Activated CD8-positive, alpha-beta memory T cell treated with anti-CD3 and anti-CD28 coated beads, Interleukin-2, amount 10 ng/mL, durations not matched to agents 7 days and 5 days (primary cell): Measurements from ENCODE around the gene PSRC1. TPM values are rescaled to one million over a fixed set of nuclear protein-coding genes. Genes with fewer than 3 reads are reported as not detected.

Experiments
- ATAC-seq: fragments of 150-1000 bp; cut with Tn5 transposase; one replicate; pipeline ENCODE4 v1.10.0; 2021; ENCODE audit warnings: moderate library complexity
- CTCF ChIA-PET: fragments of 350-600 bp; sonication (Branson Sonifier 250); formaldehyde crosslinking; loops from one replicate; lab custom pipeline; 2021; ENCODE audit warnings: antibody characterized with exemption; lab: Charles Lee
- DNase-seq: peaks from one replicate; pipeline ENCODE4 v3.0.0-alpha.2; 2020
- H3K27ac Mint-ChIP-seq: one replicate; pipeline ENCODE4 v1.8.0; 2021; ENCODE audit warnings: mild to moderate bottlenecking, mixed read lengths
- H3K27me3 Mint-ChIP-seq: one replicate; pipeline ENCODE4 v1.8.0; 2021; ENCODE audit warnings: mixed read lengths
- H3K36me3 Mint-ChIP-seq: one replicate; pipeline ENCODE4 v1.8.0; 2021; ENCODE audit warnings: mild to moderate bottlenecking, mixed read lengths
- H3K4me1 Mint-ChIP-seq: one replicate; pipeline ENCODE4 v1.8.0; 2021; ENCODE audit warnings: mixed read lengths
- H3K4me3 Mint-ChIP-seq: one replicate; pipeline ENCODE4 v1.8.0; 2021; ENCODE audit warnings: mild to moderate bottlenecking, moderate library complexity, mixed read lengths
- H3K9me3 Mint-ChIP-seq: one replicate; pipeline ENCODE4 v1.8.0; 2022; ENCODE audit warnings: low read depth, mixed read lengths
- total RNA-seq, 2 experiments: library from RNA; stranded (reverse); gene quantifications; one replicate each; pipeline ENCODE4 v1.2.3, GENCODE V29; 2021

PSRC1 gene
- total RNA-seq, 2 experiments from 2014 or later, result 19.6 to 36.1 TPM

DNA sequence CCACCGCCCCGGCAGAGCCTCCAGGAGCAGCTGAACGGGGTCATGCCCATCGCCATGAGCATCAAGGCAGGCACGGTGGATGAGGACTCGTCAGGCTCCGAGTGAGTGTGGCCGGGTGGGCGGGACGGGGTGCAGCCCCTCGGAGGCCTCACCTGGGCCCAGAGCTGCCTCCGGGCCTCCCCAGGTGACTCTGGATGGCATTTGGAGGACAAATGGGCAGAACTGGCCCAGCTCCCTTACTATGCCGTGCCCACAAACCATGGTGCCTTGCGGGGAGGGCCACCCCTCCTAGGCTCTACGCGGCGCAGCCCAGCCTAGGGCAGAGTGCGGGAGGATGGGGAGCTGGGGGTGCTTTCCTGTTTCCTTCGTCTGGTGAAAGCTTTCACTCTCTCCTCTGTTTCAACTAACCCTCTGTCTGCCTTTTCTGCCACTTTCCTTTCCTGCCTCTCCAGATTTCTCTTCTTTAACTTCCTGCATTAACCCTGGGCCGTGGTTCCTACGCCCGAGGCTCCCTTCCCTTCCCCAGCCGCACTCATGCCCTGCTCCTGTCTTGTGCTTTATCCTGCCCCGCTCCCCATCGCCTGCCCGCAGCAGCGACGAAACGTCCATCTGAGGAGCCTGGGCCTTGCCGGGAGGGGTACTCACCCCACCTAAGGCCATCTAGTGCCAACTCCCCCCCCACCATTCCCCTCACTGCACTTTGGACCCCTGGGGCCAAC, 9.2 kb downstream of the PSRC1 start:
- no peak for ATAC-seq
- CTCF ChIA-PET, result no interaction called here
- no peak for DNase-seq
- H3K4me1 Mint-ChIP-seq, result peaks cover 10% of the 10 kb centered on the region
- no peaks in the 10 kb centered on the region for H3K9me3 Mint-ChIP-seq
- no peak overlapping the region for H3K27ac Mint-ChIP-seq
- H3K27me3 Mint-ChIP-seq, result no peaks in the 10 kb centered on the region
- H3K36me3 Mint-ChIP-seq, result no peaks in the 10 kb centered on the region
- no peak overlapping the region for H3K4me3 Mint-ChIP-seq

DNA sequence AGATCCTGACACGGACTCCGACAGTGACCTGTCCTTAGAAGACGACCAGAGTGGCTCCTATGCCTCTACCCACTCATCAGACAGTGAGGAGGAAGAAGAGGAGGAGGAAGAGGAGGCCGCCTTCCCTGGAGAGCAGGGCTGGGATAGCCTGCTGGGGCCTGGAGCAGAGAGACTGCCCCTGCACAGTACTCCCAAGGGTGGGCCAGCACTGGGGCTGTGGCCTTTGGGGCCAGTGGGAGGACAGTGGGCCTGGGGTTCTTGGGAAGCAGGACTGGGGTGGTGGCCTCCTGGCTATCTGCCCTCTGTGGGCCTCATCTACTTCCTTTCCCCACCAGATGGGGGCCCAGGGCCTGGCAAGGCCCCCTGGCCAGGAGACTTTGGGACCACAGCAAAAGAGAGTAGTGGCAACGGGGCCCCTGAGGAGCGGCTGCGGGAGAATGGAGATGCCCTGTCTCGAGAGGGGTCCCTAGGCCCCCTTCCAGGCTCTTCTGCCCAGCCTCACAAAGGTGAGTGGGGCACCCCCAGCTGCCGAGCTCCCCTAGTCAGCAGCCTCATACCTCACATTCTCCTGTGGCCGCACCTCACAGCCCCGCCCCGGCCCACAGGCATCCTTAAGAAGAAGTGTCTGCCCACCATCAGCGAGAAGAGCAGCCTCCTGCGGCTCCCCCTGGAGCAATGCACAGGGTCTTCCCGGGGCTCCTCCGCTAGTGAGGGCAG, 10.0 kb downstream of the PSRC1 start:
- H3K4me1 Mint-ChIP-seq, result peaks cover 10% of the 10 kb centered on the region
- H3K9me3 Mint-ChIP-seq, result no peaks in the 10 kb centered on the region
- H3K27ac Mint-ChIP-seq, result no peak overlapping the region
- H3K4me3 Mint-ChIP-seq, result no peak overlapping the region
- no peak for DNase-seq
- no peaks in the 10 kb centered on the region for H3K36me3 Mint-ChIP-seq
- ATAC-seq, result no peak
- no peaks in the 10 kb centered on the region for H3K27me3 Mint-ChIP-seq
- CTCF ChIA-PET, result no interaction called here

DNA sequence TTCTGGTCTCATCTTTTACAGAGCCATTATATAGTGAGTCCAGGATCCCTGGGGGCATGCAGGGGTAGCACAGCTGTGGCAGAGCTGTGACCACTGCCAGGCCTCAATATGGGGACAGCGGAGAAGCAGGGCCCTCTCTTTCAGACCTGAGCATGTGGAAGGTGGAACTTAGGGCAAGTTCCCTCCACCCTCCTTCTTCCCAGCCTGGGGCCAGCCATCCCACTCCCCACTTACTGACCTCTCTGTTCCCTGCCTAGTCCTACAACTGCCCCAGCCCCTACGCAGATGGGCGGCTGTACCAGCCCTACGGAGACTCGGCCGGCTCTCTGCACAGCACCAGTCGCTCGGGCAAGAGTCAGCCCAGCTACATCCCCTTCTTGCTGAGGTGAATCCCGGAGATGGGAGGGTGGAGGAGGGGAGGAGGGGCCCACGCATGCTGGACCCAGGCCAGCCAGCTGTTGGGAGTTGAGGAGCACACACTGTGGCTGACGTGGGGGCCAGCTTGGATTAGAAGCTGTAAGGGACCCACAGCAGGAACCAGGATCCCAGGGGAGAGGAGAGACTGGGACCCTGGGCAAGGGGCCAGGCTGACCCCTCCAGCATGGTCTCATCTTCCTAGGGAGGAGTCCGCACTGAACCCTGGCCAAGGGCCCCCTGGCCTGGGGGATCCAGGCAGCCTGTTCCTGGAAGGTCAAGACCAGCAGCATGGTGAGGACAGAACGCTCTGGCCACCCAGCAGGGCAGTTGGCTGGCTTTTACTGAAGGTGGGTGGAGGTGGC, 10.7 kb downstream of the PSRC1 start:
- no peaks in the 10 kb centered on the region for H3K36me3 Mint-ChIP-seq
- no peak for DNase-seq
- H3K4me1 Mint-ChIP-seq, result peaks cover 5% of the 10 kb centered on the region
- no peak for ATAC-seq
- H3K27ac Mint-ChIP-seq, result no peak overlapping the region
- H3K4me3 Mint-ChIP-seq, result no peak overlapping the region
- H3K27me3 Mint-ChIP-seq, result no peaks in the 10 kb centered on the region
- H3K9me3 Mint-ChIP-seq, result no peaks in the 10 kb centered on the region
- CTCF ChIA-PET, result no interaction called here

- CTCF ChIA-PET, result no interaction called here
- peaks cover 2% of the 10 kb centered on the region for H3K4me1 Mint-ChIP-seq
Observed at GRCh38 chr1:109271458-109271857, 11.5 kb downstream of the PSRC1 start.

DNA sequence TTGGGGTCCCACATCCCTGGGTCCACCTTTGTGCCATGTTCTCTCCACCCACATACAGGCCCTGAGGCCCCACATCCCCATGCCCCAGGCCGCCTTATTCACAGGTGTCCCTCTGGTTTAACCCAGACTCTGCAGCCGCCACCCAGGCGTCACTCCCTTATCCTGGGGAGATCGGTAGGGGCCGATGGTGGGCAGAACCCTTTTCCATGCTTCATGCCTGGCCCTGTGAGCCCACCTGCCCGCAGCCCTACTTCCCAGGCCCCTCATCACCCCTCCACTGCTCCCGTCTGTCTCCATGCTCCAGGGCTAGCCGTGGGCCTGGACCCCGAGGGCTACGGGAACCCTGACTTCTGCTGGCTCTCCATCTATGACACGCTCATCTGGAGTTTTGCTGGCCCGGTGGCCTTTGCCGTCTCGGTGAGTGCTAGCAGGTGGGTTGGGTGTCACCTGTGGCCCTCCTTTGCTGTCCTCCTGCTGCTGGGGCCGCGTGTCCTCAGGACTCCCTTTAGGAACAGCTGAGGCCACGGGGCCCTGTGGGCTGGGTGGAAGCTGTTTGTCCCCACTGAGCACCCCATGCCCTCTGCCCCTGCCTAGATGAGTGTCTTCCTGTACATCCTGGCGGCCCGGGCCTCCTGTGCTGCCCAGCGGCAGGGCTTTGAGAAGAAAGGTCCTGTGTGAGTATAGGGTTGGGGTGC, 12.2 kb downstream of the PSRC1 start:
- Mint-ChIP-seq H3K27me3 (no peaks in the 10 kb centered on the region), H3K4me3 (no peak overlapping the region), H3K4me1 (peaks cover 2% of the 10 kb centered on the region), H3K9me3 (no peaks in the 10 kb centered on the region), H3K27ac (no peak overlapping the region), H3K36me3 (no peaks in the 10 kb centered on the region)
- DNase-seq (no peak), ATAC-seq (no peak)
- CTCF ChIA-PET, result no interaction called here

More at GRCh38 chr1:109271458-109271857, 11.5 kb downstream of the PSRC1 start:
- no peaks in the 10 kb centered on the region for H3K9me3 Mint-ChIP-seq
- H3K4me3 Mint-ChIP-seq, result no peak overlapping the region
- H3K27ac Mint-ChIP-seq, result no peak overlapping the region
- no peaks in the 10 kb centered on the region for H3K36me3 Mint-ChIP-seq
- DNase-seq (no peak), ATAC-seq (no peak)
- no peaks in the 10 kb centered on the region for H3K27me3 Mint-ChIP-seq

DNA sequence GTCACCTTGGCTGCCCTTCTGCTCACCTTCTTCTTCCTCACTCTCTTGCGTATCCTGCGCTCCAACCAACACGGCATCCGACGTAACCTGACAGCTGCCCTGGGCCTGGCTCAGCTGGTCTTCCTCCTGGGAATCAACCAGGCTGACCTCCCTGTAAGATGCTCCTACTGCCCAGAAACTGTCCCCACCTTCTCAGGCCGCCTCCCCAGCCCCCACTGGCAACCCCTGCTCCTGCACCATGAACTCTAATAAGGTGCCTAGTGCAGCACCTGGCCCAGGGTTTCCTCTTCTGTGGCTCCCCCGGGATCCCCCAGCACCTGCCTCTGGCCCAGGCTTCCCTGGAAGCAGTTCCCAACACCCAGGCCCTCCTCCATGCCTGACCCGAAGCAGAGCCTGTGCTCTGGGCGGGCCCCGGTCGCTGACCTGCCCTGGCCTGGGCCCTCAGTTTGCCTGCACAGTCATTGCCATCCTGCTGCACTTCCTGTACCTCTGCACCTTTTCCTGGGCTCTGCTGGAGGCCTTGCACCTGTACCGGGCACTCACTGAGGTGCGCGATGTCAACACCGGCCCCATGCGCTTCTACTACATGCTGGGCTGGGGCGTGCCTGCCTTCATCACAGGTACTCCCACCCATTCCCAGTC, 12.8 kb downstream of the PSRC1 start:
- Mint-ChIP-seq H3K36me3 (no peaks in the 10 kb centered on the region), H3K27ac (no peak overlapping the region), H3K27me3 (no peaks in the 10 kb centered on the region), H3K9me3 (no peaks in the 10 kb centered on the region), H3K4me1 (peaks cover 2% of the 10 kb centered on the region), H3K4me3 (no peak overlapping the region)
- DNase-seq (no peak), ATAC-seq (no peak)
- CTCF ChIA-PET, result interaction anchor here (2.6 kb wide), 1 partner anchor 262 kb away, joined by 7 read pairs; no protein-coding TSS in a partner anchor

DNA sequence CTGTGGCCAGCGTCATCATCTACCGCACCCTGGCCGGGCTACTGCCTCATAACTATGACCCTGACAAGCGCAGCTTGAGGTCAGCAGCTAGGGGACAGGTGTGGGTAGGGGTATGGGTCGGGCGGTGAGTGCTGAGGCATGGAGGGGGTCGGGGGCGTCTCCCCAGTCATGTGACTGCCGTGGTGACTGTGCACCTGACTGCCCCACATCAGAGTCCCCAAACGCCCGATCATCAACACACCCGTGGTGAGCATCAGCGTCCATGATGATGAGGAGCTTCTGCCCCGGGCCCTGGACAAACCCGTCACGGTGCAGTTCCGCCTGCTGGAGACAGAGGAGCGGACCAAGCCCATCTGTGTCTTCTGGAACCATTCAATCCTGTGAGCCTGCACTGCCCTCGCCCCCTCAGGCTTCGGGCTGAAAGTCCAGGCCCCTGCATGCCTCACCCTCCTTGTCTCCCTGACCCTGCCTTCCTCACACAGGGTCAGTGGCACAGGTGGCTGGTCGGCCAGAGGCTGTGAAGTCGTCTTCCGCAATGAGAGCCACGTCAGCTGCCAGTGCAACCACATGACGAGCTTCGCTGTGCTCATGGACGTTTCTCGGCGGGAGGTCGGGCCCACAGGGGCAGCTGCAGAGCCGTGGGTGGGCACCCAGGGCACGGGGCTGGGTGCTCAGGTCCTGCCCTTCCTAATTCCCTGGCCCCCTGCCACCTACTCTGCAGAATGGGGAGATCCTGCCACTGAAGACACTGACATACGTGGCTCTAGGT, 13.5 kb downstream of the PSRC1 start:
- Mint-ChIP-seq H3K4me1 (peaks cover 2% of the 10 kb centered on the region), H3K9me3 (no peaks in the 10 kb centered on the region), H3K4me3 (no peak overlapping the region), H3K36me3 (no peaks in the 10 kb centered on the region), H3K27me3 (no peaks in the 10 kb centered on the region), H3K27ac (no peak overlapping the region)
- no peak for ATAC-seq
- no peak for DNase-seq
- CTCF ChIA-PET, result interaction anchor here (2.6 kb wide), 1 partner anchor 263 kb away, joined by 7 read pairs; no protein-coding TSS in a partner anchor

GRCh38 chr1:109268431-109269211, 14.3 kb downstream of the PSRC1 start:
- Mint-ChIP-seq H3K27me3 (no peaks in the 10 kb centered on the region), H3K4me3 (no peak overlapping the region), H3K27ac (no peak overlapping the region), H3K36me3 (no peaks in the 10 kb centered on the region), H3K9me3 (no peaks in the 10 kb centered on the region), H3K4me1 (no peaks in the 10 kb centered on the region)
- no peak for DNase-seq
- ATAC-seq, result no peak
- CTCF ChIA-PET, result interaction anchor here (2.6 kb wide), 1 partner anchor 264 kb away, joined by 7 read pairs; no protein-coding TSS in a partner anchor

DNA sequence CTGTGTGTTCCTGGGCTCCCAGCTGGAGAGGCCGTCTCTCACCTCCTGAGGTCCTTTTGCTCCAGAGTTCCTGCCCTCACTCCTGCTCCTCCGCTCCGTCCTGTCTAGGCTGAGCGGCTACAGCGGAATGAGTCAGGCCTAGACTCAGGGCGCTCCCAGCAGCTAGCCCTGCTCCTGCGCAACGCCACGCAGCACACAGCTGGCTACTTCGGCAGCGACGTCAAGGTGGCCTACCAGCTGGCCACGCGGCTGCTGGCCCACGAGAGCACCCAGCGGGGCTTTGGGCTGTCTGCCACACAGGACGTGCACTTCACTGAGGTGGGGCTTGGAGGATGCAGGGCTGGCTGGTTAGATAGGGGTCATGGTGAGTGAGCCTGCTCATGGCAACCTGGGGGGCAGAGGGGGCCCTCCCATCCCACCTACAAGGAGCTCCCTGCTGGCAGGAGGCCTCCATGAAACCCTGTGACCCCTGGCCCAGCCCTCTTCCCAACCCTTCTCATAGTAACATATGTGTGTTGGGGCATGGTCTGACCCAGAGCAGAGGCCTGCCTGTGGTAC, 15.1 kb downstream of the PSRC1 start:
- H3K9me3 Mint-ChIP-seq, result no peaks in the 10 kb centered on the region
- CTCF ChIA-PET, result interaction anchor here (2.6 kb wide), 1 partner anchor 265 kb away, joined by 7 read pairs; no protein-coding TSS in a partner anchor
- H3K4me1 Mint-ChIP-seq, result peaks cover 2% of the 10 kb centered on the region
- H3K27ac Mint-ChIP-seq, result no peak overlapping the region
- no peaks in the 10 kb centered on the region for H3K27me3 Mint-ChIP-seq
- DNase-seq (no peak), ATAC-seq (no peak)
- no peaks in the 10 kb centered on the region for H3K36me3 Mint-ChIP-seq
- no peak overlapping the region for H3K4me3 Mint-ChIP-seq

DNA sequence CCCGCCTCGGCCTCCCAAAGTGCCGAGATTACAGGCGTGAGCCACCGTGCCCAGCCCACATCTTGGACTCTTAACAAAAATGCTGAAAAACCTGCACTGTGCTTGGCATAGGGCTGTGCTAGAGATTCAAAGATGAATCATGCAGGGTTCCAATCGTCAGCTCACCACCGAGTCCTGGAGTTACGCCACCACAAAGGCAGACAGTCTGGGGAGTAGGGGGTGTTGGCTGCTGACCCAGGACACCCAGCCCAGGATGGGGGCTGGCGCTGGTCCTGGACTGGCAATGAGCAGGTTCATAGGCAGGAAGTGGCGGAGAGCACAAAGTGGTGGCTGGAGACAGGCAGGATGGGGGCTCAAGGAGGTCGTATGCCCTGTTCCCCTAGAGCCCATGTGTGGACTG, 16.0 kb downstream of the PSRC1 start:
- DNase-seq (no peak), ATAC-seq (no peak)
- Mint-ChIP-seq H3K36me3 (no peaks in the 10 kb centered on the region), H3K9me3 (no peaks in the 10 kb centered on the region), H3K4me1 (peaks cover 2% of the 10 kb centered on the region), H3K4me3 (no peak overlapping the region), H3K27ac (no peak overlapping the region), H3K27me3 (no peaks in the 10 kb centered on the region)
- CTCF ChIA-PET, result interaction anchor here (1.2 to 5.6 kb wide), 2 partner anchors 132 to 265 kb away, joined by 3 to 35 read pairs; no protein-coding TSS in a partner anchor

- CTCF ChIA-PET, result interaction anchor here (1.0 to 5.6 kb wide), 8 partner anchors 11 to 266 kb away, joined by 3 to 55 read pairs (median 8); partner anchors contain the start of genes PSMA5 and SORT1
- H3K27me3 Mint-ChIP-seq, result no peaks in the 10 kb centered on the region
- H3K27ac Mint-ChIP-seq, result no peak overlapping the region
- H3K36me3 Mint-ChIP-seq, result no peaks in the 10 kb centered on the region
- peaks cover 2% of the 10 kb centered on the region for H3K4me1 Mint-ChIP-seq
- DNase-seq (no peak), ATAC-seq (no peak)
- H3K4me3 Mint-ChIP-seq, result no peak overlapping the region
- H3K9me3 Mint-ChIP-seq, result no peaks in the 10 kb centered on the region
Observed at GRCh38 chr1:109265741-109266330, 17.1 kb downstream of the PSRC1 start.
